WTC11 (cell line): ENCODE results near the gene HEPHL1.

Source experiments
- FOXK1 ChIP-seq: sonication (generic); formaldehyde crosslinking; IDR thresholded peaks from 2 replicates; pipeline ENCODE4 v1.8.0; 2022; ENCODE audit warnings: mild to moderate bottlenecking, moderate library complexity, missing genetic modification reagents
- HMGXB4 ChIP-seq: sonication (generic); formaldehyde crosslinking; IDR thresholded peaks from 2 replicates; pipeline ENCODE4 v1.8.1; 2023; ENCODE audit warnings: mild to moderate bottlenecking, moderate library complexity, missing genetic modification reagents
- SP1 ChIP-seq: sonication (generic); formaldehyde crosslinking; conservative IDR thresholded peaks from 2 replicates; pipeline ENCODE4 v1.8.1; 2022; ENCODE audit warnings: missing genetic modification reagents
- TF ChIP-seq, protein P1 (sequence below): sonication (generic); formaldehyde crosslinking; IDR thresholded peaks from 2 replicates; pipeline ENCODE4 v1.8.1; 2023; ENCODE audit warnings: mild to moderate bottlenecking, missing genetic modification reagents, borderline replicate concordance
- TF ChIP-seq, protein P2 (sequence below): sonication (generic); formaldehyde crosslinking; IDR thresholded peaks from 2 replicates; pipeline ENCODE4 v1.8.0; 2023; ENCODE audit warnings: missing genetic modification reagents, mild to moderate bottlenecking, borderline replicate concordance
- TF ChIP-seq, protein P3 (sequence below): fragments of 200-600 bp; IDR thresholded peaks from 2 replicates; pipeline ENCODE4 v1.8.0; 2022; ENCODE audit warnings: antibody characterized with exemption

- TF ChIP-seq, protein P1, sequence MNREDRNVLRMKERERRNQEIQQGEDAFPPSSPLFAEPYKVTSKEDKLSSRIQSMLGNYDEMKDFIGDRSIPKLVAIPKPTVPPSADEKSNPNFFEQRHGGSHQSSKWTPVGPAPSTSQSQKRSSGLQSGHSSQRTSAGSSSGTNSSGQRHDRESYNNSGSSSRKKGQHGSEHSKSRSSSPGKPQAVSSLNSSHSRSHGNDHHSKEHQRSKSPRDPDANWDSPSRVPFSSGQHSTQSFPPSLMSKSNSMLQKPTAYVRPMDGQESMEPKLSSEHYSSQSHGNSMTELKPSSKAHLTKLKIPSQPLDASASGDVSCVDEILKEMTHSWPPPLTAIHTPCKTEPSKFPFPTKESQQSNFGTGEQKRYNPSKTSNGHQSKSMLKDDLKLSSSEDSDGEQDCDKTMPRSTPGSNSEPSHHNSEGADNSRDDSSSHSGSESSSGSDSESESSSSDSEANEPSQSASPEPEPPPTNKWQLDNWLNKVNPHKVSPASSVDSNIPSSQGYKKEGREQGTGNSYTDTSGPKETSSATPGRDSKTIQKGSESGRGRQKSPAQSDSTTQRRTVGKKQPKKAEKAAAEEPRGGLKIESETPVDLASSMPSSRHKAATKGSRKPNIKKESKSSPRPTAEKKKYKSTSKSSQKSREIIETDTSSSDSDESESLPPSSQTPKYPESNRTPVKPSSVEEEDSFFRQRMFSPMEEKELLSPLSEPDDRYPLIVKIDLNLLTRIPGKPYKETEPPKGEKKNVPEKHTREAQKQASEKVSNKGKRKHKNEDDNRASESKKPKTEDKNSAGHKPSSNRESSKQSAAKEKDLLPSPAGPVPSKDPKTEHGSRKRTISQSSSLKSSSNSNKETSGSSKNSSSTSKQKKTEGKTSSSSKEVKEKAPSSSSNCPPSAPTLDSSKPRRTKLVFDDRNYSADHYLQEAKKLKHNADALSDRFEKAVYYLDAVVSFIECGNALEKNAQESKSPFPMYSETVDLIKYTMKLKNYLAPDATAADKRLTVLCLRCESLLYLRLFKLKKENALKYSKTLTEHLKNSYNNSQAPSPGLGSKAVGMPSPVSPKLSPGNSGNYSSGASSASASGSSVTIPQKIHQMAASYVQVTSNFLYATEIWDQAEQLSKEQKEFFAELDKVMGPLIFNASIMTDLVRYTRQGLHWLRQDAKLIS (CRISPR knock-in tag), result no peak
- TF ChIP-seq, protein P2, sequence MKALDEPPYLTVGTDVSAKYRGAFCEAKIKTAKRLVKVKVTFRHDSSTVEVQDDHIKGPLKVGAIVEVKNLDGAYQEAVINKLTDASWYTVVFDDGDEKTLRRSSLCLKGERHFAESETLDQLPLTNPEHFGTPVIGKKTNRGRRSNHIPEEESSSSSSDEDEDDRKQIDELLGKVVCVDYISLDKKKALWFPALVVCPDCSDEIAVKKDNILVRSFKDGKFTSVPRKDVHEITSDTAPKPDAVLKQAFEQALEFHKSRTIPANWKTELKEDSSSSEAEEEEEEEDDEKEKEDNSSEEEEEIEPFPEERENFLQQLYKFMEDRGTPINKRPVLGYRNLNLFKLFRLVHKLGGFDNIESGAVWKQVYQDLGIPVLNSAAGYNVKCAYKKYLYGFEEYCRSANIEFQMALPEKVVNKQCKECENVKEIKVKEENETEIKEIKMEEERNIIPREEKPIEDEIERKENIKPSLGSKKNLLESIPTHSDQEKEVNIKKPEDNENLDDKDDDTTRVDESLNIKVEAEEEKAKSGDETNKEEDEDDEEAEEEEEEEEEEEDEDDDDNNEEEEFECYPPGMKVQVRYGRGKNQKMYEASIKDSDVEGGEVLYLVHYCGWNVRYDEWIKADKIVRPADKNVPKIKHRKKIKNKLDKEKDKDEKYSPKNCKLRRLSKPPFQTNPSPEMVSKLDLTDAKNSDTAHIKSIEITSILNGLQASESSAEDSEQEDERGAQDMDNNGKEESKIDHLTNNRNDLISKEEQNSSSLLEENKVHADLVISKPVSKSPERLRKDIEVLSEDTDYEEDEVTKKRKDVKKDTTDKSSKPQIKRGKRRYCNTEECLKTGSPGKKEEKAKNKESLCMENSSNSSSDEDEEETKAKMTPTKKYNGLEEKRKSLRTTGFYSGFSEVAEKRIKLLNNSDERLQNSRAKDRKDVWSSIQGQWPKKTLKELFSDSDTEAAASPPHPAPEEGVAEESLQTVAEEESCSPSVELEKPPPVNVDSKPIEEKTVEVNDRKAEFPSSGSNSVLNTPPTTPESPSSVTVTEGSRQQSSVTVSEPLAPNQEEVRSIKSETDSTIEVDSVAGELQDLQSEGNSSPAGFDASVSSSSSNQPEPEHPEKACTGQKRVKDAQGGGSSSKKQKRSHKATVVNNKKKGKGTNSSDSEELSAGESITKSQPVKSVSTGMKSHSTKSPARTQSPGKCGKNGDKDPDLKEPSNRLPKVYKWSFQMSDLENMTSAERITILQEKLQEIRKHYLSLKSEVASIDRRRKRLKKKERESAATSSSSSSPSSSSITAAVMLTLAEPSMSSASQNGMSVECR (CRISPR knock-in tag), result no peak
- no peak for TF ChIP-seq HMGXB4 (CRISPR knock-in tag)
- TF ChIP-seq FOXK1 (CRISPR knock-in tag), result no peak
- TF ChIP-seq, protein P3, sequence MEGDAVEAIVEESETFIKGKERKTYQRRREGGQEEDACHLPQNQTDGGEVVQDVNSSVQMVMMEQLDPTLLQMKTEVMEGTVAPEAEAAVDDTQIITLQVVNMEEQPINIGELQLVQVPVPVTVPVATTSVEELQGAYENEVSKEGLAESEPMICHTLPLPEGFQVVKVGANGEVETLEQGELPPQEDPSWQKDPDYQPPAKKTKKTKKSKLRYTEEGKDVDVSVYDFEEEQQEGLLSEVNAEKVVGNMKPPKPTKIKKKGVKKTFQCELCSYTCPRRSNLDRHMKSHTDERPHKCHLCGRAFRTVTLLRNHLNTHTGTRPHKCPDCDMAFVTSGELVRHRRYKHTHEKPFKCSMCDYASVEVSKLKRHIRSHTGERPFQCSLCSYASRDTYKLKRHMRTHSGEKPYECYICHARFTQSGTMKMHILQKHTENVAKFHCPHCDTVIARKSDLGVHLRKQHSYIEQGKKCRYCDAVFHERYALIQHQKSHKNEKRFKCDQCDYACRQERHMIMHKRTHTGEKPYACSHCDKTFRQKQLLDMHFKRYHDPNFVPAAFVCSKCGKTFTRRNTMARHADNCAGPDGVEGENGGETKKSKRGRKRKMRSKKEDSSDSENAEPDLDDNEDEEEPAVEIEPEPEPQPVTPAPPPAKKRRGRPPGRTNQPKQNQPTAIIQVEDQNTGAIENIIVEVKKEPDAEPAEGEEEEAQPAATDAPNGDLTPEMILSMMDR, result no peak
- no peak for TF ChIP-seq SP1 (CRISPR knock-in tag)
These were observed 109.3 kb downstream of the HEPHL1 start for GRCh38 chr11:94130298-94131046.
